ENCODE data around the gene TP53BP1.

The TP53BP1 gene

GRCh38 chr15:43510200-43511011 is 17.4 kb upstream of the TP53BP1 start:
- no peaks in the 10 kb centered on the region for H3K9me2 ChIP-seq (replicated peaks; ENCODE audit: low read depth, low read length)
- TF ChIP-seq EZH2phosphoT487 (IDR thresholded peaks at IDR 0.05; ENCODE audit: borderline replicate concordance): no peak
- peak; percentile 30 for TF ChIP-seq CTCF (conservative IDR thresholded peaks at IDR 0.05; ENCODE audit: low read length)
- peak overlapping the region; percentile 86 for H3K9ac ChIP-seq (ENCODE audit: low read depth, low read length, poor library complexity, severe bottlenecking)
- peaks cover 40% of the 10 kb centered on the region for H3K4me1 ChIP-seq (ENCODE audit: insufficient read depth, low read length, poor library complexity, severe bottlenecking)
- no peaks in the 10 kb centered on the region for H3K9me3 ChIP-seq (ENCODE audit: insufficient read depth, low read depth, low read length)
- H3K79me2 ChIP-seq (ENCODE audit: insufficient read depth, low read length): peaks cover 16% of the 10 kb centered on the region
- no peaks in the 10 kb centered on the region for H3K27me3 ChIP-seq (ENCODE audit: insufficient read depth, low read length, poor library complexity, severe bottlenecking)
- H3K4me2 ChIP-seq (ENCODE audit: low read depth, low read length, poor library complexity, severe bottlenecking): peak overlapping the region; percentile 90
- no peaks in the 10 kb centered on the region for H3F3A ChIP-seq (ENCODE audit: low read depth)
- H2AFZ ChIP-seq (ENCODE audit: low read length): peak overlapping the region; percentile 97
- H3K4me3 ChIP-seq (ENCODE audit: low read length, poor library complexity, severe bottlenecking): peak overlapping the region; percentile 93
- no peaks in the 10 kb centered on the region for H3K36me3 ChIP-seq (ENCODE audit: insufficient read depth, low read length)
- H4K20me1 ChIP-seq (ENCODE audit: insufficient read depth, low read length, poor library complexity, severe bottlenecking): no peaks in the 10 kb centered on the region

- Histone ChIP-seq H3K4me2 (ENCODE audit: low read depth, low read length, poor library complexity, severe bottlenecking) (peak overlapping the region; percentile 77), H3K4me1 (ENCODE audit: insufficient read depth, low read length, poor library complexity, severe bottlenecking) (peaks cover 39% of the 10 kb centered on the region), H3K9me2 (replicated peaks; ENCODE audit: low read depth, low read length) (no peaks in the 10 kb centered on the region), H3F3A (ENCODE audit: low read depth) (no peaks in the 10 kb centered on the region), H3K79me2 (ENCODE audit: insufficient read depth, low read length) (peaks cover 16% of the 10 kb centered on the region), H3K4me3 (ENCODE audit: low read length, poor library complexity, severe bottlenecking) (peak overlapping the region; percentile 93), H4K20me1 (ENCODE audit: insufficient read depth, low read length, poor library complexity, severe bottlenecking) (no peaks in the 10 kb centered on the region), H2AFZ (ENCODE audit: low read length) (no peak overlapping the region; the same call in 1 of the 2 replicates), H3K27me3 (ENCODE audit: insufficient read depth, low read length, poor library complexity, severe bottlenecking) (no peaks in the 10 kb centered on the region), H3K9me3 (ENCODE audit: insufficient read depth, low read depth, low read length) (no peaks in the 10 kb centered on the region), H3K36me3 (ENCODE audit: insufficient read depth, low read length) (no peaks in the 10 kb centered on the region), H3K9ac (ENCODE audit: low read depth, low read length, poor library complexity, severe bottlenecking) (peak overlapping the region; percentile 86)
- TF ChIP-seq EZH2phosphoT487 (IDR thresholded peaks at IDR 0.05; ENCODE audit: borderline replicate concordance): no peak
- no peak for TF ChIP-seq CTCF (conservative IDR thresholded peaks at IDR 0.05; ENCODE audit: low read length)
These were observed 16.8 kb upstream of the TP53BP1 start for GRCh38 chr15:43509660-43510199.

GRCh38 chr15:43508991-43509659 is 16.2 kb upstream of the TP53BP1 start:
- Histone ChIP-seq H2AFZ (ENCODE audit: low read length) (no peak overlapping the region), H3K79me2 (ENCODE audit: insufficient read depth, low read length) (peaks cover 16% of the 10 kb centered on the region), H3K4me3 (ENCODE audit: low read length, poor library complexity, severe bottlenecking) (peak overlapping the region; percentile 93)

More at GRCh38 chr15:43508991-43509659, 16.2 kb upstream of the TP53BP1 start:
- H3K4me1 ChIP-seq (ENCODE audit: insufficient read depth, low read length, poor library complexity, severe bottlenecking): peaks cover 36% of the 10 kb centered on the region
- no peak for TF ChIP-seq CTCF (conservative IDR thresholded peaks at IDR 0.05; ENCODE audit: low read length)
- no peak for TF ChIP-seq EZH2phosphoT487 (IDR thresholded peaks at IDR 0.05; ENCODE audit: borderline replicate concordance)
- no peaks in the 10 kb centered on the region for H3K36me3 ChIP-seq (ENCODE audit: insufficient read depth, low read length)
- peak overlapping the region; percentile 77 for H3K4me2 ChIP-seq (ENCODE audit: low read depth, low read length, poor library complexity, severe bottlenecking)
- H4K20me1 ChIP-seq (ENCODE audit: insufficient read depth, low read length, poor library complexity, severe bottlenecking): no peaks in the 10 kb centered on the region
- no peaks in the 10 kb centered on the region for H3K9me2 ChIP-seq (replicated peaks; ENCODE audit: low read depth, low read length)
- no peaks in the 10 kb centered on the region for H3F3A ChIP-seq (ENCODE audit: low read depth)
- no peaks in the 10 kb centered on the region for H3K9me3 ChIP-seq (ENCODE audit: insufficient read depth, low read depth, low read length)
- H3K27me3 ChIP-seq (ENCODE audit: insufficient read depth, low read length, poor library complexity, severe bottlenecking): no peaks in the 10 kb centered on the region
- H3K9ac ChIP-seq (ENCODE audit: low read depth, low read length, poor library complexity, severe bottlenecking): peak overlapping the region; percentile 86
